Measurements from ENCODE around the gene RALGPS1. TPM values are rescaled to one million over a fixed set of nuclear protein-coding genes. Genes with fewer than 3 reads are reported as not detected.
"Not testable (repeated sequence)": the region's sequence is repeated elsewhere in the genome, so short reads cannot be mapped to it uniquely, and the experiment has no call there.

The RALGPS1 gene
- total and polyA plus RNA-seq, 2 of the 13 experiments (the other 11 are each of a cell fraction or from before 2014, with no cell fraction given), result 3.7 to 6.5 TPM

GRCh38 chr9:127170103-127170502, 255.5 kb downstream of the RALGPS1 start (continued):
- TF ChIP-seq BORCS8-MEF2B (CRISPR knock-in tag; IDR thresholded peaks at IDR 0.05), result no peak

GRCh38 chr9:127170652-127171051, 256.1 kb downstream of the RALGPS1 start:
- CTCF ChIA-PET (ENCODE audit: low intra/inter-chr PET ratio, low total read pairs), result no interaction called here

GRCh38 chr9:127171348-127171747, 256.8 kb downstream of the RALGPS1 start:
- POLR2A ChIA-PET, result not testable (repeated sequence)
- 96% methylated on average over 9 of the region's 9 CpGs for WGBS (ENCODE audit: low lambda C conversion rate)

More at GRCh38 chr9:127170652-127171051, 256.1 kb downstream of the RALGPS1 start:
- no peak for DNase-seq (ENCODE audit: low spot score)
- no peaks in the 10 kb centered on the region for H4K20me1 ChIP-seq (ENCODE audit: insufficient read depth, low read length)
- no peak overlapping the region for H2AFZ ChIP-seq (ENCODE audit: low read length)
- no peak for ATAC-seq
- no TSS peak for BruUV-seq (replicated peaks)
- intact Hi-C loops (cut with micrococcal nuclease; ENCODE audit: unreplicated experiment), result no loop called here
- H3K9me3 ChIP-seq (ENCODE audit: low read length), result no peaks in the 10 kb centered on the region
- FAIRE-seq, result no peak
- H3K4me2 ChIP-seq (ENCODE audit: low read depth, low read length), result no peak overlapping the region
- no peak overlapping the region for H3K9ac ChIP-seq (ENCODE audit: insufficient read depth, low read depth, low read length)
- no peaks in the 10 kb centered on the region; the same call in 1 of the 2 replicates for H3K4me1 ChIP-seq (ENCODE audit: insufficient read depth, low read length)
- 85% methylated on average over 2 of the region's 2 CpGs for WGBS (ENCODE audit: low lambda C conversion rate)
- H3K79me2 ChIP-seq (ENCODE audit: insufficient read depth, low read length), result no peaks in the 10 kb centered on the region
- no peak overlapping the region for H3K27ac ChIP-seq (ENCODE audit: extremely low read length, insufficient read depth, low read length)
- in situ Hi-C loops (cut with HindIII; ENCODE audit: extremely low pct_ligation_motif_present, low pct_unique_long_range_greater_than_20kb), result no loop called here
- H3K4me3 ChIP-seq (replicated peaks in 1 of 3; ENCODE audit: insufficient read depth in 1 of 3, low read depth in 2 of 3, low read length in 3 of 3), result no peak overlapping the region
- TF ChIP-seq ZNF841 (CRISPR knock-in tag; IDR thresholded peaks at IDR 0.05; ENCODE audit: borderline replicate concordance) (no peak), ZNF496 (CRISPR knock-in tag; IDR thresholded peaks at IDR 0.05; ENCODE audit: insufficient replicate concordance) (no peak)
- H3K27me3 ChIP-seq (ENCODE audit: control insufficient read depth in 1 of 2, insufficient read depth in 2 of 2, low read length in 2 of 2), result no peaks in the 10 kb centered on the region; a peak in 1 of 5 replicates
- POLR2A ChIA-PET, result no interaction called here
- no peaks in the 10 kb centered on the region for H3K36me3 ChIP-seq (replicated peaks in 1 of 2; ENCODE audit: control insufficient read depth in 1 of 2, insufficient read depth in 2 of 2, low read length in 2 of 2)

More at GRCh38 chr9:127171348-127171747, 256.8 kb downstream of the RALGPS1 start:
- CTCF ChIA-PET (ENCODE audit: low intra/inter-chr PET ratio, low total read pairs); H3K9me3 ChIP-seq (ENCODE audit: low read length); H2AFZ ChIP-seq (ENCODE audit: low read length); ATAC-seq; intact Hi-C loops (cut with micrococcal nuclease; ENCODE audit: unreplicated experiment); H3K4me3 ChIP-seq (replicated peaks in 1 of 3; ENCODE audit: insufficient read depth in 1 of 3, low read depth in 2 of 3, low read length in 3 of 3); H3K4me1 ChIP-seq (ENCODE audit: insufficient read depth, low read length); in situ Hi-C loops (cut with HindIII; ENCODE audit: extremely low pct_ligation_motif_present, low pct_unique_long_range_greater_than_20kb); DNase-seq (ENCODE audit: low spot score); H3K27ac ChIP-seq (ENCODE audit: extremely low read length, insufficient read depth, low read length); H3K4me2 ChIP-seq (ENCODE audit: low read depth, low read length); H3K36me3 ChIP-seq (replicated peaks in 1 of 2; ENCODE audit: control insufficient read depth in 1 of 2, insufficient read depth in 2 of 2, low read length in 2 of 2); H3K9ac ChIP-seq (ENCODE audit: insufficient read depth, low read depth, low read length); H3K27me3 ChIP-seq (ENCODE audit: control insufficient read depth in 1 of 2, insufficient read depth in 2 of 2, low read length in 2 of 2); H3K79me2 ChIP-seq (ENCODE audit: insufficient read depth, low read length); FAIRE-seq; BruUV-seq (replicated peaks); H4K20me1 ChIP-seq (ENCODE audit: insufficient read depth, low read length): not testable (repeated sequence)

Measured in HepG2 (cell line).